ENCODE results near the gene IL17REL.

DNA sequence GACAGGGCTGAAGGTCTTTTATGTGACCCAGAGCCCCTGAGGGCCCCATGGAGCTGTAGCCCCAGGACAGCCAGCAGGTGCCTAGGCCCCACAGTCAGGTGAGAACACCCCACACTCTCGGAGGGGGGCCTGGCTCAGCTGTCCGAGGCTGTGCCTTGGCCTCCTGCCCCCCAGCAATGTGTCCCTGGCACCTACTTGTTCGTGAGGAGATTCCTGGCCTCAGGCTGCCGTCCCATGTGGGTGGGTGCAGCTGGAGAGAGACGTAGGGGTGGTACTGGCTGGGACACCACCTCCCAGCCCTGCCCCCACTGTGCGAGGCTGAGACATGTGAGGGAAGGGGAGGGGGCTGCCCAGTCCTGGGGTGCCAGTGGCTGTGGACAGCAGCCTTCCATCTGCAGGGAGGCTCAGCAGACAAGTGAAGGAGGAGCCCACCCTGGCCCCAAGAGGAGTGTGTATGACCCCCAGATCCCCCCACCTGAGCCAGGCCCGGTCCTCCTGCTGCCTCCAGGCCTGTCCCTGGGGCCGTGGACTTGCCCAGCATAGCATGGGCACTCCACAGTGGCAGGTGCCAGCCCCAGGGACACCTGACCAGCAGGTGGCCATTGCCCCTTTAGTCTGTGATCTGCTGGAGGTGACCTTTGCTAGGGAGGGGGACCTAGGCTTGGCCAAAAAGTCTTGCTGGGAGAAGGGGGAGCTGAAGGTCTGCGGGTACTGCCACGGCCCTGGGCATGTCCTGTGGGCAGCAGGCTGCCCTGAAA, 17.0 kb downstream of the IL17REL start:
- TF ChIP-seq, protein P1, sequence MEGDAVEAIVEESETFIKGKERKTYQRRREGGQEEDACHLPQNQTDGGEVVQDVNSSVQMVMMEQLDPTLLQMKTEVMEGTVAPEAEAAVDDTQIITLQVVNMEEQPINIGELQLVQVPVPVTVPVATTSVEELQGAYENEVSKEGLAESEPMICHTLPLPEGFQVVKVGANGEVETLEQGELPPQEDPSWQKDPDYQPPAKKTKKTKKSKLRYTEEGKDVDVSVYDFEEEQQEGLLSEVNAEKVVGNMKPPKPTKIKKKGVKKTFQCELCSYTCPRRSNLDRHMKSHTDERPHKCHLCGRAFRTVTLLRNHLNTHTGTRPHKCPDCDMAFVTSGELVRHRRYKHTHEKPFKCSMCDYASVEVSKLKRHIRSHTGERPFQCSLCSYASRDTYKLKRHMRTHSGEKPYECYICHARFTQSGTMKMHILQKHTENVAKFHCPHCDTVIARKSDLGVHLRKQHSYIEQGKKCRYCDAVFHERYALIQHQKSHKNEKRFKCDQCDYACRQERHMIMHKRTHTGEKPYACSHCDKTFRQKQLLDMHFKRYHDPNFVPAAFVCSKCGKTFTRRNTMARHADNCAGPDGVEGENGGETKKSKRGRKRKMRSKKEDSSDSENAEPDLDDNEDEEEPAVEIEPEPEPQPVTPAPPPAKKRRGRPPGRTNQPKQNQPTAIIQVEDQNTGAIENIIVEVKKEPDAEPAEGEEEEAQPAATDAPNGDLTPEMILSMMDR (IDR thresholded peaks at IDR 0.05): no peak
- TF ChIP-seq POLR2A (IDR thresholded peaks at IDR 0.05): no peak

Measured in tibial nerve (tissue), 3 donors.